ENCODE data around the gene SLC24A3. TPM values are rescaled to one million over a fixed set of nuclear protein-coding genes. Genes with fewer than 3 reads are reported as not detected.

Gene SLC24A3
- total RNA-seq, 1 donor from 2014 or later = 0.79 TPM

DNA sequence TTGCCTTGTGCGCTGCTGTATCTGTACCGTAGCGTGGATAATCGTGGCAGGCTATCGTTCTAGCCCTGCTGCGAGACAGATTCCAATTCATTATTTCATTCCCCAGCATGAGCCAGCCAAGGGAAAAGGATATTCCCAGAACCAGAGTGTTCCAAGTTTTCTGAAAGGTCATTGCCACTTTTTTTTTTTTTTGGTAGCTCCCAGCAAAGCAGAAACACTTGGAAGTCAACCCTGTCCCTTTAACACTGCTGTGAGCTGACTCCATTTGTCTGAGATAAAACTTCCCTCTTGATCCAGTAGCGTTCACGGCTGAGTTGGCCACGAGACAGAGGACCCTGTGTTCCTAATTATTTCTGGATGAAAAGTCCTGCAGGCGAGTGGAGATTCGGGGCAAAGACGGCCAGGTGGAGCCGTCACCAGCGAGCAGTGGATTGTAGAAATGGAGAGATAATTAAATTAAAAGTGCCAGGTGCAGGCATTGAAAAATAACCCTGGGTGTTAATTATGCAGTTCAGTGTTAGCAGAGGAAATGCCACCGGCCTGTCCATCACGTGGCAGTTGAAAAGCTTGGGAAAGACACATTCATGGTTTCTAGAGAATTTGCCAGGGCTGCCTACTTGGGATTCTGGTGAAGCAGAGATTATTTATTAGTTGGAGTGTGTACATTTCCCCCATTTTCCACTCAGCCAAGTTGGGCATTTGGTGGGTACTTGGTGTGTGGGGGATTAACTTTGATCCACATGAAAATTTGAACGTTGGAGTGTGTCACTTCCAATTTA lies 164.2 kb downstream of the SLC24A3 start:
- no peak overlapping the region for H3K9ac ChIP-seq (ENCODE audit: low read length)
- no peak overlapping the region for H3K27ac ChIP-seq (ENCODE audit: low read depth, low read length)
- H3K4me1 Mint-ChIP-seq (ENCODE audit: low read depth, unreplicated experiment) = no peaks in the 10 kb centered on the region
- no peaks in the 10 kb centered on the region for H4K20me1 ChIP-seq (ENCODE audit: insufficient read depth, low read length)
- TF ChIP-seq, protein P1, sequence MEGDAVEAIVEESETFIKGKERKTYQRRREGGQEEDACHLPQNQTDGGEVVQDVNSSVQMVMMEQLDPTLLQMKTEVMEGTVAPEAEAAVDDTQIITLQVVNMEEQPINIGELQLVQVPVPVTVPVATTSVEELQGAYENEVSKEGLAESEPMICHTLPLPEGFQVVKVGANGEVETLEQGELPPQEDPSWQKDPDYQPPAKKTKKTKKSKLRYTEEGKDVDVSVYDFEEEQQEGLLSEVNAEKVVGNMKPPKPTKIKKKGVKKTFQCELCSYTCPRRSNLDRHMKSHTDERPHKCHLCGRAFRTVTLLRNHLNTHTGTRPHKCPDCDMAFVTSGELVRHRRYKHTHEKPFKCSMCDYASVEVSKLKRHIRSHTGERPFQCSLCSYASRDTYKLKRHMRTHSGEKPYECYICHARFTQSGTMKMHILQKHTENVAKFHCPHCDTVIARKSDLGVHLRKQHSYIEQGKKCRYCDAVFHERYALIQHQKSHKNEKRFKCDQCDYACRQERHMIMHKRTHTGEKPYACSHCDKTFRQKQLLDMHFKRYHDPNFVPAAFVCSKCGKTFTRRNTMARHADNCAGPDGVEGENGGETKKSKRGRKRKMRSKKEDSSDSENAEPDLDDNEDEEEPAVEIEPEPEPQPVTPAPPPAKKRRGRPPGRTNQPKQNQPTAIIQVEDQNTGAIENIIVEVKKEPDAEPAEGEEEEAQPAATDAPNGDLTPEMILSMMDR (IDR thresholded peaks at IDR 0.05; ENCODE audit: insufficient read depth, low read depth, low read length) = no peak
- TF ChIP-seq EZH2 (IDR thresholded peaks at IDR 0.05; ENCODE audit: insufficient read depth, low read length) = no peak
- no peaks in the 10 kb centered on the region for H3K79me2 ChIP-seq (ENCODE audit: insufficient read depth, low read length)
- H3K4me3 Mint-ChIP-seq (ENCODE audit: unreplicated experiment) = no peak overlapping the region
- no peaks in the 10 kb centered on the region for H3K27me3 ChIP-seq (ENCODE audit: insufficient read depth, low read length)
- H3K4me1 ChIP-seq (ENCODE audit: insufficient read depth, low read length) = no peaks in the 10 kb centered on the region
- no peak overlapping the region for H3K27ac Mint-ChIP-seq (ENCODE audit: unreplicated experiment)
- H3K9me3 ChIP-seq (ENCODE audit: insufficient read depth, low read depth, low read length) = no peaks in the 10 kb centered on the region
- H3K36me3 ChIP-seq (ENCODE audit: insufficient read depth, low read length) = no peaks in the 10 kb centered on the region
- no peak overlapping the region for H3K4me2 ChIP-seq (ENCODE audit: low read length)
- H3K27me3 Mint-ChIP-seq (ENCODE audit: low read depth, unreplicated experiment) = peaks cover 18% of the 10 kb centered on the region
- H3K36me3 Mint-ChIP-seq (ENCODE audit: low read depth, unreplicated experiment) = peaks cover 2% of the 10 kb centered on the region
- no peaks in the 10 kb centered on the region for H3K9me3 Mint-ChIP-seq (ENCODE audit: unreplicated experiment)
- H3K4me3 ChIP-seq (ENCODE audit: insufficient read depth, low read depth, low read length) = no peak overlapping the region
- no peak overlapping the region for H2AFZ ChIP-seq (ENCODE audit: low read depth, low read length)
- DNase-seq (ENCODE audit: low read depth) (no peak), FAIRE-seq (no peak)

DNA sequence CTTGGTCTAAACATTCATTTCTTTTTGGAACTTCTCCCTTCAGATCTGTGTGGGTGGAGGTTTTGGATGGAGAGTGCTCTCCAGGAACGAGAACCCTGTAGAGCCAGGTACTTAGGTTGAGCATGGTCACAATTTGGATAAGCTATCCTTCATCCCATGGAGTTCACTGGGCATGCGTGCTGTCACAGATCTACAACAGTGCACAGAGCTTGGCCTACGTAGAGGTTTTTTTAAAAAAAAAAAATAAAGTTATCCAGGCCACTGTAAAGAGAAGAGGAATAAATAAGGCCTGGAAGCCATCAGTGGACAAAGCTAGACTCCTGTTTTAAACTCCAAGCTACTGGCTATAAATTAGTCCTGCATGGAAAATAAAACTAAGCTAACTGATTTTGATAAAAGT lies 165.6 kb downstream of the SLC24A3 start:
- Histone ChIP-seq H2AFZ (ENCODE audit: low read depth, low read length) (no peak overlapping the region), H3K4me1 (ENCODE audit: insufficient read depth, low read length) (no peaks in the 10 kb centered on the region), H3K27ac (ENCODE audit: low read depth, low read length) (no peak overlapping the region), H3K27me3 (ENCODE audit: insufficient read depth, low read length) (no peaks in the 10 kb centered on the region), H3K79me2 (ENCODE audit: insufficient read depth, low read length) (no peaks in the 10 kb centered on the region), H3K36me3 (ENCODE audit: insufficient read depth, low read length) (no peaks in the 10 kb centered on the region), H3K9ac (ENCODE audit: low read length) (no peak overlapping the region), H3K9me3 (ENCODE audit: insufficient read depth, low read depth, low read length) (no peaks in the 10 kb centered on the region), H3K4me3 (ENCODE audit: insufficient read depth, low read depth, low read length) (no peak overlapping the region), H3K4me2 (ENCODE audit: low read length) (no peak overlapping the region), H4K20me1 (ENCODE audit: insufficient read depth, low read length) (no peaks in the 10 kb centered on the region)
- H3K9me3 Mint-ChIP-seq (ENCODE audit: unreplicated experiment) = no peaks in the 10 kb centered on the region
- peaks cover 18% of the 10 kb centered on the region for H3K27me3 Mint-ChIP-seq (ENCODE audit: low read depth, unreplicated experiment)
- FAIRE-seq (no peak), DNase-seq (ENCODE audit: low read depth) (no peak)
- peaks cover 2% of the 10 kb centered on the region for H3K36me3 Mint-ChIP-seq (ENCODE audit: low read depth, unreplicated experiment)
- no peaks in the 10 kb centered on the region for H3K4me1 Mint-ChIP-seq (ENCODE audit: low read depth, unreplicated experiment)
- no peak overlapping the region for H3K27ac Mint-ChIP-seq (ENCODE audit: unreplicated experiment)
- no peak overlapping the region for H3K4me3 Mint-ChIP-seq (ENCODE audit: unreplicated experiment)
- no peak for TF ChIP-seq EZH2 (IDR thresholded peaks at IDR 0.05; ENCODE audit: insufficient read depth, low read length)
- TF ChIP-seq, protein P1 (IDR thresholded peaks at IDR 0.05; ENCODE audit: insufficient read depth, low read depth, low read length) = no peak

DNA sequence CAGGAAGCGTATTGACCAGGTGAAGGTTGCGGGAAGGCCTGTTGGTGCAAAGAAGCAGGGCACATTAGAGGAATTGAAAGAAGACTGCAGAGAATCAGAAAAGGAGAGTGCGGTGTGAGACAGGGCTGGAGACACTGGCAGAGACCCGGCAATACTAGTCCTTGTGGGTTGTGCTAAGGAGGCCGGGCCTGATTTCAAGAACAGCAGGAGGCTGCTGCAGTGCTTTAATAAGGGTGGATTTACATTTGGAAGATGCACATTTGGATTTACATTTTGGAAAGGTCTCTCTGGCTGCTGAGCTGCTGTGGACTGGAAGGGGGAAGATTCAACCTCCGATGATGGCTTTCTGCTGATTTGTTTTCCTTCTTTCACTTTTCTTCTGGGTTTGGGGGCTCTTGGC lies 167.8 kb downstream of the SLC24A3 start:
- Mint-ChIP-seq H3K4me1 (ENCODE audit: low read depth, unreplicated experiment) (no peaks in the 10 kb centered on the region), H3K27me3 (ENCODE audit: low read depth, unreplicated experiment) (peaks cover 10% of the 10 kb centered on the region)

More for the DNA sequence above, 167.8 kb downstream of the SLC24A3 start:
- Histone ChIP-seq H3K4me1 (ENCODE audit: insufficient read depth, low read length) (no peaks in the 10 kb centered on the region), H3K4me3 (ENCODE audit: insufficient read depth, low read depth, low read length) (no peak overlapping the region), H3K27ac (ENCODE audit: low read depth, low read length) (no peak overlapping the region), H3K4me2 (ENCODE audit: low read length) (no peak overlapping the region), H3K79me2 (ENCODE audit: insufficient read depth, low read length) (no peaks in the 10 kb centered on the region), H3K9ac (ENCODE audit: low read length) (no peak overlapping the region), H3K36me3 (ENCODE audit: insufficient read depth, low read length) (no peaks in the 10 kb centered on the region), H3K27me3 (ENCODE audit: insufficient read depth, low read length) (no peaks in the 10 kb centered on the region), H2AFZ (ENCODE audit: low read depth, low read length) (no peak overlapping the region), H4K20me1 (ENCODE audit: insufficient read depth, low read length) (no peaks in the 10 kb centered on the region), H3K9me3 (ENCODE audit: insufficient read depth, low read depth, low read length) (no peaks in the 10 kb centered on the region)
- Mint-ChIP-seq H3K36me3 (ENCODE audit: low read depth, unreplicated experiment) (no peaks in the 10 kb centered on the region), H3K9me3 (ENCODE audit: unreplicated experiment) (no peaks in the 10 kb centered on the region), H3K4me3 (ENCODE audit: unreplicated experiment) (no peak overlapping the region), H3K27ac (ENCODE audit: unreplicated experiment) (no peak overlapping the region)
- no peak for DNase-seq (ENCODE audit: low read depth)
- no peak for FAIRE-seq
- TF ChIP-seq EZH2 (IDR thresholded peaks at IDR 0.05; ENCODE audit: insufficient read depth, low read length) = no peak
- TF ChIP-seq, protein P1 (IDR thresholded peaks at IDR 0.05; ENCODE audit: insufficient read depth, low read depth, low read length) = no peak

All from astrocyte (in vitro differentiated cells and primary cell).